Activated T-helper 9 cell treated with anti-CD3 and anti-CD28 coated beads, Interleukin-2, amount 50 U/mL, for 16 hours (primary cell): ENCODE results near the gene SCUBE3.
A peak's percentile ranks its signal among the peaks of the same experiment; 100 is the strongest.

Experiments
- DNase-seq: peaks from one replicate; pipeline ENCODE4 v3.0.0-alpha.2; 2020; ENCODE audit warnings: low read depth

The SCUBE3 gene

GRCh38 chr6:35272005-35272404 lies 58.2 kb downstream of the SCUBE3 start:
- no peak for DNase-seq

DNA sequence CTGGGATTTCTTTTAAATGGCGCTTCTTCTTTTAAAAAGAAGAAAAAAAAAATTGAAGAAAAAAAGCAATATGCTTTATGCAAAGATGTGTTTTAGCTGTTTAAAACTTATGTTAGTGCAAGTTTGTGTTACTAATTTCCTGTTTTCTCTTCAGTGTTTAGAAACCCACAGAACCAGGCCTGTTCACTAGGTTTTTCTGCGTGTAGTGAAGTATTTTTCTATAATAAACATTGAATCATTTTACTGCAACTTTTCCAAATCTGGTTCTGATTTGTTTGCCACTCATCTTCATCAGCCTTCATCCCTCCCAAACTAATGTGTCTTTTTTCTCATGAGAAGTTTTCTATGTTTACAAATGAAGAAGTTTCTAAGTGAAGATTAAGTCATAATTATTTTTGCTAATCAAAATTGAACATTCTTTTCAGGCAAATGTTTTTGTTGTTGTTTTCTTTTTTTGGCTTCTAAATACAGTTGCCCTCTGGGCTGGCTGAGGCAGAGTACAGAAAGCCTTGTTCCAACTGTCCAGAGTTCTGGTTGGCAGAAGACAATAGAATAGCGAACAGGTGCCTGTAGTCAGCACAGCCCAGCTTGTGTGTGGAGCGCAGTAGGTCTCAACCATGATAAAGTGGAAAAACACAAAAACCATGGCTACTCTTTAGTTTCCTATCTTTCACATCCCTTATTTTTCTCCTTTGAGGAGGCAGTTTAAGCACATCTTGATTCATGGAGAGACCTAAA lies 60.2 kb downstream of the SCUBE3 start:
- no peak for DNase-seq

DNA sequence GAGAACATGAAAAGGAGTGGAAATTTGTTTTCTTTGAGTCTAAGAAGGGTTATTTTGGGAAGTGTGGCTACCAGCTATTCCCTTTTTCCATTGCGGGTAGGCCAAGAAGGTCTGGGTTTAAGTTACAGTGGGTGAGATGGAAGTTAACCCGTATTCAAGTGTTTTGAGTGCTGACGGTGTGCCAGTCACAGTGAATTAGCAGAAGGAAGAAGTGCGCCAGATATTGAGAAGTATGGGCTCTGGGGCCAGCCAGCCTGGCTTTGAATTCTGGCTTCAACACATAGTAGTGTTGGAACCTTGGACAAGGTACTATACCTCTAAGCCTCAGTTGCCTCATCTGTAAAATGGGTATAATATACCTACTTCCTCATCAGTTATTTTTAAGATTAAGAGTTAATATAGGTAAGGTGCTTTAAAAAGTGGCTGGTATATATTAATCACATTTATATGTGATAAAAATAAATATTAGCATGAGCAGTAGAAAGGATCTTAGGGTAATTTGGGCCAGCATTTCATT lies 62.0 kb downstream of the SCUBE3 start:
- no peak for DNase-seq

- DNase-seq, result no peak
These were observed 65.0 kb downstream of the SCUBE3 start for GRCh38 chr6:35278708-35279107.

GRCh38 chr6:35280903-35281302 lies 67.1 kb downstream of the SCUBE3 start:
- DNase-seq, result no peak

DNA sequence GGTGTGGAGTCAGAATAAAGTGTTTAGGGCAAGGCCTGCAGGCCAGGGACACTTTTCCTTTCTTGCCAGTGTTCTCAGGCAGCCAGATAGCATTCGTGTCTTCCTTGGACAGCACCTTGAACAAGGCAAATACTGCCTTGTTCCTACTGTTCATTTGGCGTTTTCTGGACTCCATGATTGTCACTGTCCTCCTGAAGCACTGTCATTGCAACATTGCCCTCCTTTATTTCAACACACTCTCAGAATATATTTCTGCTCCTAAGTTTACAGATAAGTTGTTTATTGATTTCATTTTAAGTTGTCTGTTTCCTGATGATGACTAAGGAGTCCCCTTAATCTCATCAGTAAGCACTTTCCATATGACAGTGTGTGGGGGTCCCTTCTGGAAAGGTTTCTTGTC lies 68.7 kb downstream of the SCUBE3 start:
- DNase-seq, result no peak

GRCh38 chr6:35283361-35283760 lies 69.6 kb downstream of the SCUBE3 start:
- DNase-seq, result no peak

DNA sequence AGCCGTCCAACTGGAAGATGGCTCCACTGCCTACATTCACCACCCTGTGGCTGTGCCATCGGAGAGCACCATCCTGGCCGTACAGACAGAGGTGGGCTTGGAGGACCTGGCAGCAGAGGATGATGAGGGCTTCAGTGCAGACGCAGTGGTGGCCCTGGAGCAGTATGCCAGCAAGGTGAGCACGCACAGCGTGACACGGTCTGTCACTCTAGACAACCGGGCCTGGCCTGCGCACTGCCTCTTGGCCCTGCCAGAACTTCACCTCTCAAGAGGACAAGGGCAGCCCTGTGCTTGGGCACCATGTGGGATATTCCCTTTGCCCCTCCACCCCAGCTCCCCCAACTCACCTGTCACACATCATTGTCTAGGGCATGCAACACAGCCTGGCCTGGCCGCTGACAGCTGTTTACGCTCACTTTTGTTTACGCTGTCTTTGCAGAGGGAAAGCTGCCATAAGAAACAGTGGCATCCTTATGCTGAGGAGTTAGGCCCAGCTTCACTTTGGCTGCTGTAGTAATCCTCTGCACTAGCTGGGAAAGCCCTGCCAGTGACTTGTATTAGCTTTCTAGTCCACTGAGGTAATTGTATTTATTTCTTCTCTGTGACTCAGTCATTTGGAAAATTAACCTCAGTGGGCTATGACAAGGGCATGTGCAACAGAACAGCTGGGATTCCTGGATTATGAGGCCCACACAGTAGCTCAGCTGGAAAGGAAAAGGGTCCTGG lies 74.1 kb downstream of the SCUBE3 start:
- no peak for DNase-seq

DNA sequence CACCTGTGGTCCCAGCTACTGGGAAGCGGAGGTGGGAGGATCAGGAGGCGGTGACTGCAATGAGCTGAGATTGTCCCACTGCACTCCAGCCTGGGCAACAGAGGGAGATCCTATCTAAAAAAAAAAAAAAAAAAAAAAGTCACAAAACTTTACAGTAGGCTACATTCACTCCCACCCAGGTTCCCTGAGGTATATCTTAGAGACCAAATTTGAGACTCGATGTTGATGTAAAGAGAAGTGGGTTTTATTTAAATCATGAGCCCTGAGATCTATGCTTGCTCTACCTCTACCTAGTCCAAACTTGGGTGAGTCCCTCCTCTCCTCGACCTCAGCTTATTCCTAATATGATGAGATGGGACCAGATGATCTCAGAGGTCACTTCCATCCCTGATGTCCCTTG lies 75.1 kb downstream of the SCUBE3 start:
- no peak for DNase-seq

DNA sequence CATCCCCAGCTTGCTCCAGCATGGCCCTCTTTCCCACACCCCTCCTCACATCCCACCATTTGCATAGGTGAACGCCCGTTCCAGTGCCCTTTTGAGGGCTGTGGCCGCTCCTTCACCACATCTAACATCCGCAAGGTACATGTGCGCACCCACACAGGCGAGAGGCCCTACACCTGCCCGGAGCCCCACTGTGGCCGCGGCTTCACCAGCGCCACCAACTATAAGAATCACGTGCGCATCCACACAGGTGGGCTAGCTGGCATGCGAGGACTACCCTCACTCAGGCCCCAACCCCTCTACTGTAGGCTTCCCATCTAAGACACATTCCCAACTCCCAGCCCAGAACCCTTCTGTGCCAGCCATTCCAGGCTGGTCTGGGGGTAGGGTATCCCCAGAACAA lies 77.7 kb downstream of the SCUBE3 start:
- no peak for DNase-seq

DNA sequence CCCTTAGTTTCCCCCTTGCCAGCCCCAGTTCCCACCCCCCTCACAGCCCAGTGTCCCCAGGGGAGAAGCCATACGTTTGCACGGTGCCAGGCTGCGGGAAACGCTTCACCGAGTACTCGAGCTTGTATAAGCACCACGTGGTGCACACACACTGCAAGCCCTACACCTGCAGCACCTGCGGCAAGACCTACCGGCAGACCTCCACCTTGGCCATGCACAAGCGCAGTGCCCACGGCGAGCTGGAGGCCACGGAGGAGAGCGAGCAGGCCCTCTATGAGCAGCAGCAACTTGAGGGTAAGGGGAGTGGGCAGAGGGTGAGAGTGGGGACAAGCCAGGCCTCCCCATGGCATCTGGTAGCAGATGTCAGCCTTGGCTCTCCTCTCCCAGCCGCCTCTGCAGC lies 78.7 kb downstream of the SCUBE3 start:
- no peak for DNase-seq

- DNase-seq, result no peak
These were observed 79.9 kb downstream of the SCUBE3 start for GRCh38 chr6:35293681-35294080.

- DNase-seq, result peak; percentile 31
These were observed 80.7 kb downstream of the SCUBE3 start for GRCh38 chr6:35294308-35294945.

DNA sequence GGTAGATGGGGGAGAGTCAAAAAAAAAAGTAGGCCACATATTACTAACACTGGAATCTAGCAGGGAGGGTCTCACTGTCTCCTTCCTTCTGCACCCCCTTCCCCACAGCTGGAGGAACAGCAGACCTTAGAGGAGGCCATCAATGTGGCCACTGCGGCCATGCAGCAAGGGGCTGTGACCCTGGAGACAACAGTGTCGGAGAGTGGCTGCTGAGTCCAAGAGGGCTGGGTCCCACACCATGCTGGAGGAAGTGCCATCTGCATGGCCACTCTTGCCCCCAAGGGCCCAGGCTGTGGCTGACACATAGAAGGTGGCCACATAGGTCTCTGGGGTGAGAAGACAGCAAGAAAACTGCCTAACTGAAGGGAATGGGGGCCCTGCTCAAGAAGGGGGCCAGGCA lies 81.3 kb downstream of the SCUBE3 start:
- no peak for DNase-seq

DNA sequence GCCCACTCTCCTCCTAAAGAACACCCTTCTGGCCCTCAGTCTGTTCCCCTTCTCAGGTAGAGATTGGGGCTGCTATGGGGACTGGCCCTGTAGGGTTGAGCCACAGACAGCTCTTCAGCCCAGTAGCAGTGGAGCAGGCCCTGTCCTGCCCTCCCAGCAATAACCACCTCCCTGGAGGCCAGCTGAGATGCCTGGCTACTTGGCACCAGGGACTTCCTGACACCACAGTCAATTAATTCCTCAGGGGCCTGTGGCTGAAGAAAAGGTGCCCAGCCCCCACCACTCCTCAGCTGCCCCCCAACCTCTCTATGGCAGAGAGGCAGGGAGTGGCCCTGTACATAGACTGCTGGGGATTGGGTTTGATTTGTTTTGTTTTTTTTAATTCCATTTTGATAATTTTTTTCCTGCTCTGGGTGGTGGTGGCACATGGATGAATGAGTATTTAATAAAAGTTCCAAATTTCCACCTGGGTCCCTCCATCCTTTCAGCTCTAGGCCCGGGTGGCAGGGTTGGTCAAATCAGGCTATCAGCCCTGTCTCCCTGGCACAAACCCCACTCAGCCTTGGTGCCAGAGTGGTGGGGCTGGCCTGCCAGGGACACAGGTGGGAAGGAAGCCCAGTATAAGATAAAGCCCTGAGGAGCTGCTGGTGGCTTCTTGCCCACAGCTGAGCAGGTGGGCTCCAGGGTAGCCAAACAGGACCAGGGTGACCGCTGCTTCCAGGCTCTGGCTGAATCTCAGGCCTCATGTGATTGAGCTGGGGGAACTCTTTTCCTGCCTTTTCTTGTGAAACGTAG lies 82.0 kb downstream of the SCUBE3 start:
- DNase-seq, result no peak

GRCh38 chr6:35296931-35297600 lies 83.3 kb downstream of the SCUBE3 start:
- DNase-seq, result no peak

GRCh38 chr6:35297601-35298481 lies 84.1 kb downstream of the SCUBE3 start, which contains the start of gene DEF6:
Gene DEF6, plus strand, starts transcription at chr6:35297818. Its CDS starts 39 bp downstream, at chr6:35297857.
- DNase-seq, result peak; percentile 82

GRCh38 chr6:35298625-35299140 lies 84.9 kb downstream of the SCUBE3 start:
- no peak for DNase-seq

DNA sequence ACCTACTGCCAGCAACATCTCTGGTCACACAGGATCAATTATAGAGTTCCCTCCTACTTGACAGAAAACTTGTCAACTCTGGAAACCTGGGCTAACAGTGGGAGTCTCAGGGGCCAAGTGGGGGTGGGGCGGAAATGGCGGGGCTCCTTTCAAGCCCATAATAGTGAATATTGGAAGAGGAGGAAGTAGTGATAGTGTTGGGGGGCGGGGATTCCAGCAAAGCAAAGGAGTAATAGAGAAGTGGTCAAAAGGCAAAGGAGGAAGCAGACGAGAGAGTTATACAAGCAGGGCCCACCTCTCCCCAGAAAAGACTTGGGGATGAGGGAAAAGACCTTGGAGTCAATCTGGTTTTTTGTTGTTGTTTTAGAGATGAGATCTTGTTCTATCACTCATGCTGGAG lies 85.9 kb downstream of the SCUBE3 start:
- DNase-seq, result no peak

GRCh38 chr6:35300848-35301247 lies 87.1 kb downstream of the SCUBE3 start:
- DNase-seq, result no peak
